HEK293 (cell line): ENCODE results near the gene MC5R.
A peak's percentile ranks its signal among the peaks of the same experiment; 100 is the strongest.

Experiments used
- CTCF ChIA-PET: fragments of 350-600 bp; formaldehyde crosslinking; extraction: SDS; loops from one replicate; lab custom pipeline; 2021; ENCODE audit warnings: antibody characterized with exemption; lab: Yijun Ruan, JAX
- POLR2A ChIA-PET: fragments of 300-600 bp; formaldehyde crosslinking; extraction: SDS; loops from one replicate; lab custom pipeline; 2020; ENCODE audit warnings: antibody characterized with exemption, inconsistent platforms; lab: Yijun Ruan, JAX
- H3K27ac ChIP-seq: fragments of 200-500 bp; sonication (Bioruptor generic); 2 replicates; pipeline ENCODE4 v1.5.1; 2014; ENCODE audit warnings: low read depth, low read length, control low read depth, inconsistent platforms; ENCODE audit errors: extremely low read depth
- H3K36me3 ChIP-seq, 2 experiments: fragments of 200-500 bp in 1 of 2; sonication (Bioruptor generic) in 1 of 2; 1 replicate in 1 of 2; 2 replicates in 1 of 2; pipeline ENCODE4 v1.5.1; 2014 to 2017; ENCODE audit warnings: inconsistent platforms in 2 of 2, low read length in 2 of 2; ENCODE audit not compliant: control insufficient read depth in 2 of 2, insufficient read depth in 1 of 2
- H3K4me1 ChIP-seq: fragments of 200-500 bp; sonication (Bioruptor generic); 2 replicates; pipeline ENCODE4 v1.5.1; 2014; ENCODE audit warnings: mild to moderate bottlenecking, low read length, inconsistent platforms; ENCODE audit not compliant: control insufficient read depth, insufficient read depth
- H3K4me3 ChIP-seq: 2 replicates; pipeline ENCODE4 v1.5.1; 2011; ENCODE audit warnings: low read depth, mild to moderate bottlenecking, control low read depth, low read length, moderate library complexity
- H3K9me3 ChIP-seq: fragments of 200-500 bp; sonication (Bioruptor generic); 2 replicates; pipeline ENCODE4 v1.5.1; 2014; ENCODE audit warnings: low read depth, low read length, inconsistent platforms; ENCODE audit not compliant: control insufficient read depth, insufficient read depth
- ELK4 ChIP-seq: IDR thresholded peaks from 2 replicates; pipeline ENCODE4 v1.6.1; 2011; ENCODE audit warnings: mild to moderate bottlenecking, low read depth, low read length, borderline replicate concordance
- GFI1B ChIP-seq: fragments of 450-650 bp; formaldehyde crosslinking; IDR thresholded peaks from 2 replicates; pipeline ENCODE4 v1.5.1; 2016; ENCODE audit warnings: missing biosample characterization, missing genetic modification characterization
- KLF16 ChIP-seq: fragments of 450-650 bp; formaldehyde crosslinking; IDR thresholded peaks from 2 replicates; pipeline ENCODE4 v1.5.1; 2017; ENCODE audit warnings: missing biosample characterization, missing genetic modification characterization
- KLF7 ChIP-seq: fragments of 450-650 bp; formaldehyde crosslinking; IDR thresholded peaks from 2 replicates; pipeline ENCODE4 v1.5.1; 2016; ENCODE audit warnings: missing biosample characterization, missing genetic modification characterization, borderline replicate concordance
- ZNF280C ChIP-seq: fragments of 450-650 bp; formaldehyde crosslinking; IDR thresholded peaks from 2 replicates; pipeline ENCODE4 v1.5.1; 2016; ENCODE audit warnings: missing biosample characterization, missing genetic modification characterization
- ZNF341 ChIP-seq: fragments of 450-650 bp; formaldehyde crosslinking; IDR thresholded peaks from 2 replicates; pipeline ENCODE4; 2016; ENCODE audit warnings: low read depth, missing biosample characterization, missing genetic modification characterization
- ZNF37A ChIP-seq: fragments of 450-650 bp; IDR thresholded peaks from 2 replicates; pipeline ENCODE4 v1.5.1; 2018; ENCODE audit warnings: missing biosample characterization, missing genetic modification characterization
- ZNF404 ChIP-seq: fragments of 450-650 bp; formaldehyde crosslinking; IDR thresholded peaks from 2 replicates; pipeline ENCODE4 v1.5.1; 2017; ENCODE audit warnings: missing biosample characterization, missing genetic modification characterization
- ZNF433 ChIP-seq: fragments of 450-650 bp; formaldehyde crosslinking; IDR thresholded peaks from 2 replicates; pipeline ENCODE4 v1.5.1; 2016; ENCODE audit warnings: missing biosample characterization, missing genetic modification characterization, low read depth
- ZNF473 ChIP-seq: fragments of 450-650 bp; formaldehyde crosslinking; IDR thresholded peaks from 2 replicates; pipeline ENCODE4 v1.5.1; 2017; ENCODE audit warnings: missing biosample characterization, missing genetic modification characterization
- ZNF677 ChIP-seq: fragments of 450-650 bp; IDR thresholded peaks from 2 replicates; pipeline ENCODE4 v1.5.0; 2018; ENCODE audit warnings: missing biosample characterization, mild to moderate bottlenecking, missing genetic modification characterization, moderate library complexity
- ZNF692 ChIP-seq: fragments of 450-650 bp; formaldehyde crosslinking; IDR thresholded peaks from 2 replicates; pipeline ENCODE4 v1.5.1; 2016; ENCODE audit warnings: missing biosample characterization, missing genetic modification characterization
- ZSCAN18 ChIP-seq: fragments of 450-650 bp; formaldehyde crosslinking; IDR thresholded peaks from 2 replicates; pipeline ENCODE4 v1.5.1; 2016; ENCODE audit warnings: missing biosample characterization, missing genetic modification characterization
- ZXDB ChIP-seq: fragments of 450-650 bp; formaldehyde crosslinking; IDR thresholded peaks from 2 replicates; pipeline ENCODE4 v1.5.1; 2016; ENCODE audit warnings: missing biosample characterization, missing genetic modification characterization
- TF ChIP-seq, protein P1 (sequence below): fragments of 450-650 bp; formaldehyde crosslinking; IDR thresholded peaks from 2 replicates; pipeline ENCODE4 v1.5.1; 2017; ENCODE audit warnings: missing biosample characterization, missing genetic modification characterization
- TF ChIP-seq, protein P2 (sequence below): fragments of 450-650 bp; formaldehyde crosslinking; IDR thresholded peaks from 2 replicates; pipeline ENCODE4 v1.5.1; 2016; ENCODE audit warnings: missing biosample characterization, missing genetic modification characterization

The MC5R gene

GRCh38 chr18:13800505-13801259 lies 23.3 kb upstream of the MC5R start (continued):
- peak; percentile 73; the same call in 1 of the 2 replicates for TF ChIP-seq ZNF692 (tag by site-specific recombination)
- no peak for TF ChIP-seq ZNF37A (tag by site-specific recombination)
- TF ChIP-seq ZNF677: no peak
- TF ChIP-seq ZNF404 (tag by site-specific recombination): no peak
- TF ChIP-seq, protein P1, sequence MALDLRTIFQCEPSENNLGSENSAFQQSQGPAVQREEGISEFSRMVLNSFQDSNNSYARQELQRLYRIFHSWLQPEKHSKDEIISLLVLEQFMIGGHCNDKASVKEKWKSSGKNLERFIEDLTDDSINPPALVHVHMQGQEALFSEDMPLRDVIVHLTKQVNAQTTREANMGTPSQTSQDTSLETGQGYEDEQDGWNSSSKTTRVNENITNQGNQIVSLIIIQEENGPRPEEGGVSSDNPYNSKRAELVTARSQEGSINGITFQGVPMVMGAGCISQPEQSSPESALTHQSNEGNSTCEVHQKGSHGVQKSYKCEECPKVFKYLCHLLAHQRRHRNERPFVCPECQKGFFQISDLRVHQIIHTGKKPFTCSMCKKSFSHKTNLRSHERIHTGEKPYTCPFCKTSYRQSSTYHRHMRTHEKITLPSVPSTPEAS: no peak
- TF ChIP-seq ZSCAN18 (tag by site-specific recombination): no peak
- TF ChIP-seq ZNF341: no peak
- TF ChIP-seq ZNF473 (tag by site-specific recombination): no peak

GRCh38 chr18:13801260-13801601 lies 22.7 kb upstream of the MC5R start:
- Histone ChIP-seq H3K4me1 (peaks cover 3% of the 10 kb centered on the region; the same call in 1 of the 2 replicates), H3K4me3 (peak overlapping the region; percentile 2; the same call in 1 of the 2 replicates), H3K9me3 (no peaks in the 10 kb centered on the region), H3K36me3 (no peaks in the 10 kb centered on the region), H3K27ac (no peak overlapping the region)
- CTCF ChIA-PET: interaction anchor here (0.7 to 1.6 kb wide), 8 partner anchors 10 to 704 kb away, joined by 3 to 12 read pairs (median 4); no protein-coding TSS in a partner anchor
- 0 out of 2 replicates have a peak, but pooled peaks have one; percentile 5 for TF ChIP-seq ZXDB (tag by site-specific recombination)
- 0 out of 2 replicates have a peak, but pooled peaks have one; percentile 2 for TF ChIP-seq KLF16 (tag by site-specific recombination)
- TF ChIP-seq ELK4: no peak
- POLR2A ChIA-PET: interaction anchor here (1.2 kb wide), 1 partner anchor 810 kb away, joined by 4 read pairs; the partner anchor contains the start of gene CEP192

- H3K4me3 ChIP-seq: no peak overlapping the region
- POLR2A ChIA-PET: no interaction called here
- H3K27ac ChIP-seq: no peak overlapping the region
- peaks cover 3% of the 10 kb centered on the region; the same call in 1 of the 2 replicates for H3K4me1 ChIP-seq
- CTCF ChIA-PET: interaction anchor here (0.6 to 3.5 kb wide), 5 partner anchors 8 to 588 kb away, joined by 3 to 38 read pairs (median 3); partner anchors contain the start of gene MC2R
- H3K9me3 ChIP-seq: no peaks in the 10 kb centered on the region
- H3K36me3 ChIP-seq: no peaks in the 10 kb centered on the region
- TF ChIP-seq, protein P2, sequence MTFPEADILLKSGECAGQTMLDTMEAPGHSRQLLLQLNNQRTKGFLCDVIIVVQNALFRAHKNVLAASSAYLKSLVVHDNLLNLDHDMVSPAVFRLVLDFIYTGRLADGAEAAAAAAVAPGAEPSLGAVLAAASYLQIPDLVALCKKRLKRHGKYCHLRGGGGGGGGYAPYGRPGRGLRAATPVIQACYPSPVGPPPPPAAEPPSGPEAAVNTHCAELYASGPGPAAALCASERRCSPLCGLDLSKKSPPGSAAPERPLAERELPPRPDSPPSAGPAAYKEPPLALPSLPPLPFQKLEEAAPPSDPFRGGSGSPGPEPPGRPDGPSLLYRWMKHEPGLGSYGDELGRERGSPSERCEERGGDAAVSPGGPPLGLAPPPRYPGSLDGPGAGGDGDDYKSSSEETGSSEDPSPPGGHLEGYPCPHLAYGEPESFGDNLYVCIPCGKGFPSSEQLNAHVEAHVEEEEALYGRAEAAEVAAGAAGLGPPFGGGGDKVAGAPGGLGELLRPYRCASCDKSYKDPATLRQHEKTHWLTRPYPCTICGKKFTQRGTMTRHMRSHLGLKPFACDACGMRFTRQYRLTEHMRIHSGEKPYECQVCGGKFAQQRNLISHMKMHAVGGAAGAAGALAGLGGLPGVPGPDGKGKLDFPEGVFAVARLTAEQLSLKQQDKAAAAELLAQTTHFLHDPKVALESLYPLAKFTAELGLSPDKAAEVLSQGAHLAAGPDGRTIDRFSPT (tag by site-specific recombination): no peak
- TF ChIP-seq GFI1B (tag by site-specific recombination): no peak
- TF ChIP-seq KLF7 (tag by site-specific recombination): no peak
- no peak for TF ChIP-seq ZNF433 (tag by site-specific recombination)
- TF ChIP-seq ZNF280C (tag by site-specific recombination): no peak
Measured at GRCh38 chr18:13804305-13804704, 19.6 kb upstream of the MC5R start.
